Lower lobe of right lung (tissue), 2 donors: ENCODE data around the gene NKAIN4. TPM values are rescaled to one million over a fixed set of nuclear protein-coding genes. Genes with fewer than 3 reads are reported as not detected.

Experiments used
- ATAC-seq, 2 donors: fragments of 200-7000 bp; cut with Tn5 transposase; one replicate each; pipeline ENCODE4 v1.9.1; 2020 to 2022; ENCODE audit warnings: mild to moderate bottlenecking in 2 of 2, moderate library complexity in 2 of 2
- DNase-seq: peaks from one replicate; pipeline ENCODE4 v3.0.0-alpha.2; 2020
- H3K27ac ChIP-seq: fragments of 200-600 bp; one replicate; pipeline ENCODE4 v1.8.0; 2022
- H3K27me3 ChIP-seq: fragments of 200-600 bp; one replicate; pipeline ENCODE4 v1.8.0; 2022; ENCODE audit warnings: low read depth
- H3K36me3 ChIP-seq: fragments of 200-600 bp; one replicate; pipeline ENCODE4 v1.8.0; 2022; ENCODE audit warnings: mild to moderate bottlenecking
- H3K4me1 ChIP-seq: fragments of 200-600 bp; one replicate; pipeline ENCODE4 v1.8.0; 2022
- H3K4me3 ChIP-seq: fragments of 200-600 bp; one replicate; pipeline ENCODE4 v1.8.0; 2022; ENCODE audit warnings: mild to moderate bottlenecking
- H3K9me3 ChIP-seq: fragments of 200-600 bp; one replicate; pipeline ENCODE4 v1.8.0; 2022
- CTCF ChIP-seq: fragments of 200-600 bp; IDR thresholded peaks from one replicate; pipeline ENCODE4 v1.8.0; 2022; ENCODE audit warnings: antibody characterized with exemption, mild to moderate bottlenecking
- intact Hi-C: fragments of 100-400 bp; cut with DNase I; formaldehyde crosslinking; loops from one replicate; pipeline ENCODE4 v1.11.0; 2022
- total RNA-seq: library from RNA; stranded (reverse); fragmentation: NEBNext Ultra II Directional; extraction: Animal tissue kit (Norgen Biotek cat#: 25700); gene quantifications from one replicate; pipeline ENCODE4 v1.2.1, GENCODE V29; 2021
- donor health status: DM: no; HTN: yes; CAD: no; lungs with severe emphysema.

Gene NKAIN4
- total RNA-seq, 1 donor from 2014 or later: not detected

GRCh38 chr20:63272105-63273058, 18.1 kb upstream of the NKAIN4 start, which contains the start of gene ARFGAP1:
TSS of gene ARFGAP1 (plus strand) at chr20:63272813. CDS start at chr20:63275581, 2,768 bp downstream.
- DNase-seq (peak; percentile 95), ATAC-seq (peak; percentile 96 to 98)
- peaks cover 19% of the 10 kb centered on the region for H3K36me3 ChIP-seq
- peaks cover 27% of the 10 kb centered on the region for H3K4me1 ChIP-seq
- no peak for TF ChIP-seq CTCF
- intact Hi-C loops: no loop called here
- peaks cover 8% of the 10 kb centered on the region for H3K27me3 ChIP-seq
- H3K27ac ChIP-seq: peak within 1 kb of the TSS; percentile 82
- H3K4me3 ChIP-seq: peak within 1 kb of the TSS; percentile 83
- H3K9me3 ChIP-seq: no peaks in the 10 kb centered on the region

- H3K27ac ChIP-seq: no peak overlapping the region
- ATAC-seq (no peak), DNase-seq (no peak)
- H3K36me3 ChIP-seq: peaks cover 3% of the 10 kb centered on the region
- H3K4me1 ChIP-seq: peaks cover 27% of the 10 kb centered on the region
- no peak for TF ChIP-seq CTCF
- H3K4me3 ChIP-seq: no peak overlapping the region
- intact Hi-C loops: no loop called here
- peaks cover 15% of the 10 kb centered on the region for H3K27me3 ChIP-seq
- H3K9me3 ChIP-seq: no peaks in the 10 kb centered on the region
Observed at GRCh38 chr20:63270606-63271325, 16.5 kb upstream of the NKAIN4 start.

DNA sequence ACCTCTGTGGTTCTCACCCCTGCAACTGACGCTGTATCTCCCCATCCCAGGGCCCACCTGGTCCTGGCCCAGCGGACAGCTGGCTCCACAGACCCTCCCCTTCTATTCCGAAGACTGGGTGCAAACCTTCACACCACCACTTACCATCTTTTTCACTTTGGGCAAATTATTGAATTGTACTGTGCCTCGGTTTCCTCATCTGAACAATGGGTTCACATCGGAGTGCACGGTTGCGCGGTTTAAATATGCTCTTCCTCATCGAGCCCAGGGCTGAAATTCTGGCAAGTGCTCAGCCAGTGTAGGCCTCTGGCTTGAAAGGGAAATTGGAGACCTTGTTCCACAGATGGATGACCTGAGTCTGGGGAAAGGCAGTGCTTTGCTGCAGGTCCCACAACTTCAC, 15.5 kb upstream of the NKAIN4 start:
- H3K4me3 ChIP-seq: no peak overlapping the region
- no peaks in the 10 kb centered on the region for H3K36me3 ChIP-seq
- no peak for ATAC-seq
- no peaks in the 10 kb centered on the region for H3K9me3 ChIP-seq
- peaks cover 20% of the 10 kb centered on the region for H3K4me1 ChIP-seq
- peaks cover 15% of the 10 kb centered on the region for H3K27me3 ChIP-seq
- TF ChIP-seq CTCF: no peak
- H3K27ac ChIP-seq: no peak overlapping the region
- no peak for DNase-seq
- intact Hi-C loops: no loop called here

DNA sequence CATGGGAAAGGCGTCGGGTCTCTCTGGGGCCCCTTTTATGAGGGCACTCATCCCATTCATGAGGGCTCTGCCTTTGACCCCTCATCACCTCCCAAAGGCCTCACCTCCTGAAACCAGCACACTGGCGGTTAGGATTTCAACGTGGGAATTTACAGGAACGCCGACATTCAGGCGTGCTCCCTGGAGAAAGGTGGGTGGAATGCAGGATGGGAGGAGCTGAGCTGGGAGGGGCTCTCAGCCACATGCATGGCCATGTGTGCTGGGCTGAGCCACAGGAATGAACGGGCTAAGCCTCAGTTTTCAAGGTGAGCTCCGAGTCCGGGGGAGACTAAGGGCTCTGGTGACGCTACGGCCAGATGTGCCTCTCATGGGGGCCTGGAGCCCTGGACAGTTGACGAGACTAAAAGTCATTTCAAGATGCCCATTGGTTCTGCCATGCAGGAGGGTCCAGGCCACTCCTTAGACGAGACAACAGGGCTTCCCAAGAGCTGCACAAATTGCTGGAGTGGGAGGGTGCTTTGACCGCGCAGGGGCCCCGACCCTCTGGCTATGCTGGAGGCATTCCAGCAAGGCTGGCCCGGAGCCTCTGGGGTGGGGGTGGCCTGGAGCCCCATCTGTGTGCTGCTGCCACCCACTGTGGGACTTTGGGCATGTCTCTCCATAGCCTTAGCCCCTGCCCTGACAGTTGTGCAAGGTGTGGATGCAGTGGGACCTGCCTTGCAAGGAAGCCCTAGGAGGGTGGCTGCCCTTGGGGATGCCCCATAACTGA, 14.6 kb upstream of the NKAIN4 start:
- H3K4me1 ChIP-seq: peaks cover 12% of the 10 kb centered on the region
- no peak for TF ChIP-seq CTCF
- H3K9me3 ChIP-seq: no peaks in the 10 kb centered on the region
- ATAC-seq (no peak), DNase-seq (no peak)
- no peak overlapping the region for H3K4me3 ChIP-seq
- no peak overlapping the region for H3K27ac ChIP-seq
- no peaks in the 10 kb centered on the region for H3K36me3 ChIP-seq
- intact Hi-C loops: no loop called here
- peaks cover 20% of the 10 kb centered on the region for H3K27me3 ChIP-seq

- no peak overlapping the region for H3K27ac ChIP-seq
- peaks cover 6% of the 10 kb centered on the region for H3K4me1 ChIP-seq
- no peak overlapping the region for H3K4me3 ChIP-seq
- no peak for DNase-seq
- no peaks in the 10 kb centered on the region for H3K9me3 ChIP-seq
- no peak for ATAC-seq
- no peaks in the 10 kb centered on the region for H3K36me3 ChIP-seq
- H3K27me3 ChIP-seq: peaks cover 21% of the 10 kb centered on the region
- intact Hi-C loops: no loop called here
- no peak for TF ChIP-seq CTCF
Observed at GRCh38 chr20:63268256-63268655, 14.0 kb upstream of the NKAIN4 start.
